H1 (cell line): Measurements from ENCODE around the gene LRTM1. TPM values are rescaled to one million over a fixed set of nuclear protein-coding genes. Genes with fewer than 3 reads are reported as not detected.

Source experiments
- CTCF ChIA-PET: fragments of 300-600 bp; sonication (Branson Sonifier 250); formaldehyde crosslinking; loops from one replicate; lab custom pipeline; 2021; ENCODE audit not compliant: partially characterized antibody; lab: Charles Lee
- POLR2A ChIA-PET: fragments of 300-600 bp; sonication (Branson Sonifier 250); formaldehyde crosslinking; loops from one replicate; lab custom pipeline; 2021; ENCODE audit warnings: inconsistent platforms; ENCODE audit not compliant: partially characterized antibody; lab: Charles Lee
- DNase-seq, 2 experiments: peaks; one replicate each; pipeline versions ENCODE4 v3.0.0 to v3.0.0-alpha.2; 2010 to 2022; ENCODE audit warnings: low spot score in 2 of 2, low read depth in 1 of 2, mixed read lengths in 1 of 2
- FAIRE-seq: peaks from 2 replicates; lab custom pipeline; 2011; peaks lifted over from hg19 to GRCh38; lab: Jason Lieb, UNC
- H2AFZ ChIP-seq: 2 replicates; pipeline ENCODE4 v1.8.1; 2012; ENCODE audit warnings: low read length, inconsistent platforms
- H2AK5ac ChIP-seq: 2 replicates; pipeline ENCODE4 v1.6.1; 2013; ENCODE audit warnings: low read depth, low read length
- H2BK120ac ChIP-seq: replicated peaks from 2 replicates; pipeline ENCODE3; 2013; ENCODE audit warnings: low read depth, low read length, inconsistent platforms
- H2BK12ac ChIP-seq: 2 replicates; pipeline ENCODE4 v1.6.1; 2013; ENCODE audit warnings: low read depth, low read length
- H2BK15ac ChIP-seq: 2 replicates; pipeline ENCODE4 v1.6.1; 2013; ENCODE audit warnings: low read length
- H2BK20ac ChIP-seq: 2 replicates; pipeline ENCODE4 v1.6.1; 2013; ENCODE audit warnings: low read length
- H2BK5ac ChIP-seq: 2 replicates; pipeline ENCODE4 v1.6.1; 2013; ENCODE audit warnings: low read depth, low read length
- H3K14ac ChIP-seq: 2 replicates; pipeline ENCODE4 v1.6.1; 2013; ENCODE audit warnings: inconsistent platforms; ENCODE audit not compliant: insufficient read length
- H3K18ac ChIP-seq: 2 replicates; pipeline ENCODE4 v1.6.1; 2013; ENCODE audit warnings: low read length; ENCODE audit errors: extremely low read depth
- H3K23ac ChIP-seq: 2 replicates; pipeline ENCODE4 v1.6.1; 2013; ENCODE audit warnings: inconsistent platforms; ENCODE audit not compliant: insufficient read length
- H3K23me2 ChIP-seq: 2 replicates; pipeline ENCODE4 v1.6.1; 2013; ENCODE audit warnings: low read depth, low read length
- H3K27ac ChIP-seq: 2 replicates; pipeline ENCODE4 v1.6.1; 2011; ENCODE audit warnings: low read depth, low read length, inconsistent platforms
- H3K27me3 ChIP-seq, 4 experiments: replicated peaks in 1 of 4; 1 replicate in 1 of 4; 2 replicates in 3 of 4; pipeline versions ENCODE4 v1.6.1 to v1.8.1; 2011 to 2013; ENCODE audit warnings: low read length in 3 of 4, mild to moderate bottlenecking in 3 of 4, inconsistent platforms in 2 of 4, mixed read lengths in 2 of 4, moderate library complexity in 1 of 4; ENCODE audit not compliant: control insufficient read depth in 3 of 4, insufficient read depth in 3 of 4; ENCODE audit errors: extremely low read depth in 1 of 4
- H3K36me3 ChIP-seq, 4 experiments: 2 replicates each; pipeline versions ENCODE4 v1.6.1 to v1.8.1; 2011 to 2013; ENCODE audit warnings: mild to moderate bottlenecking in 4 of 4, low read length in 3 of 4, moderate library complexity in 2 of 4, control low read depth in 1 of 4, inconsistent platforms in 1 of 4; ENCODE audit not compliant: insufficient read depth in 4 of 4, control insufficient read depth in 2 of 4
- H3K4ac ChIP-seq: replicated peaks from 2 replicates; pipeline ENCODE3; 2013; ENCODE audit warnings: low read length, low read depth, mixed read lengths, inconsistent platforms; ENCODE audit not compliant: insufficient read length
- H3K4me1 ChIP-seq, 4 experiments: replicated peaks in 1 of 4; 1 replicate in 1 of 4; 2 replicates in 3 of 4; pipeline versions ENCODE4 v1.6.1 to v1.8.1; 2011 to 2013; ENCODE audit warnings: low read length in 3 of 4, inconsistent platforms in 2 of 4, mixed read lengths in 1 of 4; ENCODE audit not compliant: insufficient read depth in 4 of 4, control insufficient read depth in 3 of 4
- H3K4me2 ChIP-seq, 2 experiments: 2 replicates each; pipeline versions ENCODE4 v1.6.1 to v1.8.1; 2011 to 2013; ENCODE audit warnings: low read depth in 2 of 2, low read length in 2 of 2, control low read depth in 1 of 2, inconsistent platforms in 1 of 2, mild to moderate bottlenecking in 1 of 2; ENCODE audit not compliant: insufficient read depth in 1 of 2
- H3K4me3 ChIP-seq, 4 experiments: fragments of 200-600, 300-600 bp in 1 of 4; sonication (generic), shearing (Covaris generic), sonication (Bioruptor Twin) in 1 of 4; 2 replicates each; pipeline versions ENCODE4 v1.5.1 to v1.8.1; 2011 to 2016; ENCODE audit warnings: low read length in 4 of 4, low read depth in 3 of 4, control low read depth in 2 of 4, inconsistent platforms in 2 of 4, mild to moderate bottlenecking in 2 of 4, mixed read lengths in 1 of 4, moderate library complexity in 1 of 4; ENCODE audit not compliant: insufficient read depth in 2 of 4; ENCODE audit errors: extremely low read depth in 1 of 4
- H3K56ac ChIP-seq: replicated peaks from 2 replicates; pipeline ENCODE3; 2013; ENCODE audit warnings: low read depth, mild to moderate bottlenecking, mixed read lengths, low read length, inconsistent platforms; ENCODE audit not compliant: insufficient read length
- H3K79me1 ChIP-seq: 2 replicates; pipeline ENCODE4 v1.6.1; 2013; ENCODE audit warnings: low read depth, low read length, control low read depth
- H3K79me2 ChIP-seq, 2 experiments: 2 replicates each; pipeline versions ENCODE4 v1.6.1 to v1.8.1; 2012 to 2013; ENCODE audit warnings: low read length in 2 of 2, mild to moderate bottlenecking in 2 of 2, inconsistent platforms in 1 of 2; ENCODE audit not compliant: insufficient read depth in 2 of 2, control insufficient read depth in 1 of 2
- H3K9ac ChIP-seq, 4 experiments: replicated peaks in 1 of 4; 1 replicate in 1 of 4; 2 replicates in 3 of 4; pipeline versions ENCODE4 v1.6.1 to v1.8.1; 2011 to 2013; ENCODE audit warnings: low read depth in 3 of 4, low read length in 3 of 4, control low read depth in 2 of 4, mild to moderate bottlenecking in 2 of 4, moderate library complexity in 2 of 4, inconsistent platforms in 1 of 4; ENCODE audit errors: extremely low read depth in 1 of 4
- H3K9me3 ChIP-seq, 2 experiments: 2 replicates each; pipeline versions ENCODE4 v1.6.1 to v1.8.1; 2012 to 2013; ENCODE audit warnings: mild to moderate bottlenecking in 2 of 2, moderate library complexity in 2 of 2, control low read depth in 1 of 2, inconsistent platforms in 1 of 2, low read depth in 1 of 2, low read length in 1 of 2, mixed read lengths in 1 of 2; ENCODE audit not compliant: insufficient read depth in 2 of 2
- H4K20me1 ChIP-seq, 2 experiments: replicated peaks in 1 of 2; 2 replicates each; pipeline versions ENCODE3 to v1.8.1; 2011 to 2013; ENCODE audit warnings: inconsistent platforms in 2 of 2, low read length in 2 of 2, mild to moderate bottlenecking in 1 of 2; ENCODE audit not compliant: insufficient read depth in 2 of 2, control insufficient read depth in 1 of 2
- H4K5ac ChIP-seq: 2 replicates; pipeline ENCODE4 v1.6.1; 2013; ENCODE audit warnings: low read length, low read depth, mixed read lengths, inconsistent platforms; ENCODE audit not compliant: insufficient read length
- H4K8ac ChIP-seq: 2 replicates; pipeline ENCODE4 v1.8.0; 2013; ENCODE audit warnings: mild to moderate bottlenecking, moderate library complexity, low read length, inconsistent platforms; ENCODE audit not compliant: insufficient read depth; ENCODE audit errors: extremely low read depth
- H4K91ac ChIP-seq: replicated peaks from 2 replicates; pipeline ENCODE3; 2013; ENCODE audit warnings: low read length, mixed read lengths, inconsistent platforms; ENCODE audit not compliant: insufficient read length
- CREB1 ChIP-seq: IDR thresholded peaks from 2 replicates; pipeline ENCODE4 v1.6.1; 2012; ENCODE audit warnings: inconsistent platforms
- CTBP2 ChIP-seq: IDR thresholded peaks from 2 replicates; pipeline ENCODE4 v1.7.0; 2011; ENCODE audit warnings: borderline replicate concordance, mild to moderate bottlenecking, moderate library complexity, mixed read lengths, low read length; ENCODE audit not compliant: insufficient read depth, insufficient read length
- EZH2 ChIP-seq: fragments of 200-600 bp; sonication (generic); IDR thresholded peaks from 2 replicates; pipeline ENCODE4 v1.7.1; 2012; ENCODE audit warnings: low read depth, mild to moderate bottlenecking, moderate library complexity, low read length, inconsistent platforms; ENCODE audit not compliant: severe bottlenecking
- RNF2 ChIP-seq: fragments of 200-900, 300-1000 bp; sonication (generic); IDR thresholded peaks from 2 replicates; pipeline ENCODE4 v1.7.1; 2016; ENCODE audit warnings: borderline replicate concordance, low read depth, mild to moderate bottlenecking, antibody characterized with exemption, low read length; ENCODE audit not compliant: poor library complexity, severe bottlenecking; ENCODE audit errors: missing control alignments
- TBP ChIP-seq: IDR thresholded peaks from 2 replicates; pipeline ENCODE4 v1.6.1; 2011; ENCODE audit warnings: low read depth, low read length, improper control_type of control experiment
- WGBS, 2 experiments: shearing (Covaris generic) in 1 of 2; methylation state at CpG; one replicate each; pipeline versions ENCODE4 v1.1.6 to v1.1.7; 2013 to 2015; ENCODE audit warnings: low lambda C conversion rate in 2 of 2, mixed read lengths in 2 of 2, inconsistent platforms in 1 of 2, low coverage in 1 of 2, missing lambda C conversion rate in 1 of 2; ENCODE audit not compliant: insufficient replicate concordance in 2 of 2, insufficient coverage in 1 of 2, insufficient read length in 1 of 2; ENCODE audit errors: extremely low coverage in 1 of 2, missing lambda C conversion rate in 1 of 2; 5-methylcytosine and 5-hydroxymethylcytosine counted together
- polyA plus RNA-seq, 7 experiments: library from polyadenylated mRNA; depleted of rRNA in 3 of 7; stranded (reverse) in 5 of 7; unstranded in 2 of 7; fragments of >200 nt in 5 of 7; fragments of 200-250 nt in 2 of 7; gene quantifications; 1 replicate in 5 of 7; 2 replicates in 1 of 7; 4 replicates in 1 of 7; pipeline versions ENCODE4 v1.2.1 to v1.2.3, GENCODE V29; 2011 to 2013; ENCODE audit warnings: missing spikeins in 2 of 7, mixed read lengths in 2 of 7
- total RNA-seq: library from RNA; stranded (reverse); fragmentation: NEBNext Ultra II Directional; extraction: Animal tissue kit (Norgen Biotek cat#: 25700); gene quantifications from 2 replicates; pipeline ENCODE4 v1.2.1, GENCODE V29; 2021
- TF ChIP-seq, protein P1 (sequence below), 3 experiments: IDR thresholded peaks; 1 replicate in 2 of 3; 2 replicates in 1 of 3; pipeline versions ENCODE4 v1.5.1 to v1.6.1; 2011; ENCODE audit warnings: low read length in 3 of 3, mild to moderate bottlenecking in 3 of 3, inconsistent platforms in 2 of 3, low read depth in 1 of 3, moderate library complexity in 1 of 3; ENCODE audit not compliant: insufficient read depth in 1 of 3; ENCODE audit errors: control extremely low read depth in 1 of 3
- TF ChIP-seq, protein P2 (sequence below): IDR thresholded peaks from 2 replicates; pipeline ENCODE4 v1.6.1; 2011; ENCODE audit warnings: low read depth, mild to moderate bottlenecking, low read length; ENCODE audit not compliant: insufficient read depth
- TF ChIP-seq, protein P3 (sequence below): IDR thresholded peaks from 2 replicates; pipeline ENCODE4 v1.6.1; 2012; ENCODE audit warnings: low read length, inconsistent platforms

The LRTM1 gene
- total and polyA plus RNA-seq, 2 of the 8 experiments (the other 6 are each of a cell fraction or from before 2014, with no cell fraction given), result not detected

DNA sequence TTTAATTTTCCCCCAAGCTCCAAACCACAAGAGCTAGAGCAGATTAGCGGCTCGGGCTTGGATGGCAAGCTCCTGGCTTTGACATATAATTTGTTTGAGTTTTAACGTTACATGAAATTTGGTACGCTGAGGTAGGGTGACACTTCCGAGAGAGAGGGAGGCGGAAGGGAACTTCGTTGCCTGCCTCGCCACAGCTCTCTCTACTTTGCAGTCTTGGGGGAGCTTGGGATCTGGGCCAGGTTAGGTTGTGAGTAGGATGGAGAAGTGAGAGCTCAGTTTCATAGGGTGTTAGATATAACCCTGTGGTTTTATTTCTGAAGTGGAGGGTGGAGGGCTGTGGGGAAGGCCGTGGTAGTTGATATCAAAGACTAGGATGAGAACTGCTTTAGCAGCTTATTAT lies 39.7 kb downstream of the LRTM1 start:
- POLR2A ChIA-PET, result interaction anchor here (0.5 kb wide), 1 partner anchor 33 kb away, joined by 3 read pairs; no protein-coding TSS in a partner anchor
- H3K18ac ChIP-seq, result no peak overlapping the region
- no peak overlapping the region for H4K8ac ChIP-seq
- DNase-seq (no peak), FAIRE-seq (no peak)
- H3K4me2 ChIP-seq, result no peak overlapping the region
- 83% methylated on average over 9 of the region's 9 CpGs; no CpG with 5 or more reads in 1 of the 2 experiments for WGBS, 2 experiments
- H3K36me3 ChIP-seq, result peaks cover 0 to 4% (median 1%) of the 10 kb centered on the region in 4 experiments; a peak in 1 of 8 replicates
- H3K4me3 ChIP-seq, result no peak overlapping the region
- no peak overlapping the region for H3K14ac ChIP-seq
- no peaks in the 10 kb centered on the region for H3K79me2 ChIP-seq
- CTCF ChIA-PET, result interaction anchor here (1.2 kb wide), 1 partner anchor 16 kb away, joined by 3 read pairs; no protein-coding TSS in a partner anchor
- no peak overlapping the region for H2AFZ ChIP-seq
- H4K91ac ChIP-seq, result no peak overlapping the region
- no peak overlapping the region for H2BK5ac ChIP-seq
- no peak overlapping the region for H2BK15ac ChIP-seq
- H2BK20ac ChIP-seq, result no peak overlapping the region
- H2BK12ac ChIP-seq, result no peak overlapping the region
- no peak overlapping the region for H2AK5ac ChIP-seq
- H4K5ac ChIP-seq, result no peak overlapping the region
- H3K9me3 ChIP-seq, result no peaks in the 10 kb centered on the region
- no peak overlapping the region for H3K27ac ChIP-seq
- no peaks in the 10 kb centered on the region for H3K27me3 ChIP-seq
- H3K23me2 ChIP-seq, result no peaks in the 10 kb centered on the region; the same call in 1 of the 2 replicates
- H4K20me1 ChIP-seq, result no peaks in the 10 kb centered on the region
- peaks cover 0 to 4% (median under 1%) of the 10 kb centered on the region in 4 experiments; a peak in 2 of 7 replicates for H3K4me1 ChIP-seq
- no peak overlapping the region for H3K23ac ChIP-seq
- no peak overlapping the region for H3K56ac ChIP-seq
- H3K4ac ChIP-seq, result no peak overlapping the region
- H3K79me1 ChIP-seq, result no peaks in the 10 kb centered on the region
- no peak overlapping the region for H3K9ac ChIP-seq
- H2BK120ac ChIP-seq, result no peak overlapping the region
- TF ChIP-seq, protein P1, sequence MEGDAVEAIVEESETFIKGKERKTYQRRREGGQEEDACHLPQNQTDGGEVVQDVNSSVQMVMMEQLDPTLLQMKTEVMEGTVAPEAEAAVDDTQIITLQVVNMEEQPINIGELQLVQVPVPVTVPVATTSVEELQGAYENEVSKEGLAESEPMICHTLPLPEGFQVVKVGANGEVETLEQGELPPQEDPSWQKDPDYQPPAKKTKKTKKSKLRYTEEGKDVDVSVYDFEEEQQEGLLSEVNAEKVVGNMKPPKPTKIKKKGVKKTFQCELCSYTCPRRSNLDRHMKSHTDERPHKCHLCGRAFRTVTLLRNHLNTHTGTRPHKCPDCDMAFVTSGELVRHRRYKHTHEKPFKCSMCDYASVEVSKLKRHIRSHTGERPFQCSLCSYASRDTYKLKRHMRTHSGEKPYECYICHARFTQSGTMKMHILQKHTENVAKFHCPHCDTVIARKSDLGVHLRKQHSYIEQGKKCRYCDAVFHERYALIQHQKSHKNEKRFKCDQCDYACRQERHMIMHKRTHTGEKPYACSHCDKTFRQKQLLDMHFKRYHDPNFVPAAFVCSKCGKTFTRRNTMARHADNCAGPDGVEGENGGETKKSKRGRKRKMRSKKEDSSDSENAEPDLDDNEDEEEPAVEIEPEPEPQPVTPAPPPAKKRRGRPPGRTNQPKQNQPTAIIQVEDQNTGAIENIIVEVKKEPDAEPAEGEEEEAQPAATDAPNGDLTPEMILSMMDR (IDR thresholded peaks at IDR 0.05; ENCODE audit: control extremely low read depth in 1 of 3, insufficient read depth in 1 of 3, low read depth in 1 of 3, low read length in 3 of 3), result no peak
- TF ChIP-seq CTBP2 (no peak), TBP (no peak), CREB1 (no peak), EZH2 (no peak), RNF2 (no peak)
- TF ChIP-seq, protein P2, sequence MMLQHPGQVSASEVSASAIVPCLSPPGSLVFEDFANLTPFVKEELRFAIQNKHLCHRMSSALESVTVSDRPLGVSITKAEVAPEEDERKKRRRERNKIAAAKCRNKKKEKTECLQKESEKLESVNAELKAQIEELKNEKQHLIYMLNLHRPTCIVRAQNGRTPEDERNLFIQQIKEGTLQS, result no peak
- TF ChIP-seq, protein P3, sequence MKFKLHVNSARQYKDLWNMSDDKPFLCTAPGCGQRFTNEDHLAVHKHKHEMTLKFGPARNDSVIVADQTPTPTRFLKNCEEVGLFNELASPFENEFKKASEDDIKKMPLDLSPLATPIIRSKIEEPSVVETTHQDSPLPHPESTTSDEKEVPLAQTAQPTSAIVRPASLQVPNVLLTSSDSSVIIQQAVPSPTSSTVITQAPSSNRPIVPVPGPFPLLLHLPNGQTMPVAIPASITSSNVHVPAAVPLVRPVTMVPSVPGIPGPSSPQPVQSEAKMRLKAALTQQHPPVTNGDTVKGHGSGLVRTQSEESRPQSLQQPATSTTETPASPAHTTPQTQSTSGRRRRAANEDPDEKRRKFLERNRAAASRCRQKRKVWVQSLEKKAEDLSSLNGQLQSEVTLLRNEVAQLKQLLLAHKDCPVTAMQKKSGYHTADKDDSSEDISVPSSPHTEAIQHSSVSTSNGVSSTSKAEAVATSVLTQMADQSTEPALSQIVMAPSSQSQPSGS, result no peak
